ENCODE results near the gene HNRNPR. TPM values are rescaled to one million over a fixed set of nuclear protein-coding genes. Genes with fewer than 3 reads are reported as not detected.
A peak's percentile ranks its signal among the peaks of the same experiment; 100 is the strongest.

Gene HNRNPR
- total RNA-seq (10 to 100 TPM; 59.3 to 72.1 (median 62.8) TPM), polyA plus RNA-seq (10 to 100 TPM; 62.9 to 89.2 (median 70.3) TPM)

GRCh38 chr1:23344111-23344986, at the start of gene HNRNPR:
HNRNPR (minus strand) TSS chr1:23344284; CDS start chr1:23341008, 3,276 bp downstream.
- H3K4me1 ChIP-seq: peaks cover 0 to 48% (median 44%) of the 10 kb centered on the region in 4 donors

GRCh38 chr1:23393706-23394105, 49.6 kb upstream of the HNRNPR start:
- peak in 2 of 4 donors; percentile 17 to 40 for TF ChIP-seq POLR2AphosphoS5 (IDR thresholded peaks at IDR 0.05)
- TF ChIP-seq EP300 (IDR thresholded peaks at IDR 0.05): no peak
- TF ChIP-seq CTCF (IDR thresholded peaks at IDR 0.05): no peak
- TF ChIP-seq POLR2A (IDR thresholded peaks at IDR 0.05): no peak
- intact Hi-C loops (cut with DNase I): no loop called here
- peak overlapping the region; percentile 73 to 87 (median 77) for H3K27ac ChIP-seq
- peaks cover 0 to 33% (median 27%) of the 10 kb centered on the region in 4 donors for H3K4me1 ChIP-seq
- WGBS, 2 donors: 90 to 92% methylated on average over 15 of the region's 15 CpGs
- peaks cover 0 to 12% (median 4%) of the 10 kb centered on the region in 4 donors for H3K36me3 ChIP-seq
- H3K9me3 ChIP-seq: no peaks in the 10 kb centered on the region
- peak; percentile 89 for DNase-seq
- H3K27me3 ChIP-seq: no peaks in the 10 kb centered on the region
- no peak overlapping the region for H3K4me3 ChIP-seq

More at GRCh38 chr1:23344111-23344986, at the start of gene HNRNPR:
- H3K27me3 ChIP-seq: no peaks in the 10 kb centered on the region
- DNase-seq: peak; percentile 100
- 0% methylated on average over 87 of the region's 87 CpGs for WGBS, 2 donors
- no peak for TF ChIP-seq CTCF (IDR thresholded peaks at IDR 0.05)
- TF ChIP-seq POLR2A (IDR thresholded peaks at IDR 0.05): peak; percentile 83
- no peak for TF ChIP-seq EP300 (IDR thresholded peaks at IDR 0.05)
- TF ChIP-seq POLR2AphosphoS5 (IDR thresholded peaks at IDR 0.05): peak; percentile 23 to 84 (median 76)
- intact Hi-C loops (cut with DNase I): loop anchor here (1.0 to 2.0 kb wide), 3 partner anchors 24 to 78 kb away; no protein-coding TSS in a partner anchor
- no peaks in the 10 kb centered on the region for H3K9me3 ChIP-seq
- H3K27ac ChIP-seq: peak within 1 kb of the TSS; percentile 91 to 99 (median 98)
- no peaks in the 10 kb centered on the region for H3K36me3 ChIP-seq
- H3K4me3 ChIP-seq: peak within 1 kb of the TSS; percentile 68 to 92 (median 84)

- TF ChIP-seq POLR2A (IDR thresholded peaks at IDR 0.05): no peak
- no peak for TF ChIP-seq EP300 (IDR thresholded peaks at IDR 0.05)
- TF ChIP-seq CTCF (IDR thresholded peaks at IDR 0.05): no peak
- TF ChIP-seq POLR2AphosphoS5 (IDR thresholded peaks at IDR 0.05): no peak
- Histone ChIP-seq H3K27ac (peak overlapping the region in 1 of 4 donors; percentile 87), H3K27me3 (no peaks in the 10 kb centered on the region), H3K4me3 (no peak overlapping the region), H3K36me3 (peaks cover 0 to 5% (median 1%) of the 10 kb centered on the region in 4 donors), H3K4me1 (peaks cover 0 to 33% (median 27%) of the 10 kb centered on the region in 4 donors), H3K9me3 (no peaks in the 10 kb centered on the region)
- whole genome bisulfite sequencing, 2 donors: 84 to 87% methylated on average over 2 of the region's 2 CpGs
- DNase-seq: no peak
- intact Hi-C loops (cut with DNase I): no loop called here
Measured at GRCh38 chr1:23392125-23392855, 48.2 kb upstream of the HNRNPR start.

GRCh38 chr1:23389837-23390321, 45.8 kb upstream of the HNRNPR start:
- H3K27me3 ChIP-seq: no peaks in the 10 kb centered on the region

More at GRCh38 chr1:23389837-23390321, 45.8 kb upstream of the HNRNPR start:
- Histone ChIP-seq H3K9me3 (no peaks in the 10 kb centered on the region), H3K27ac (no peak overlapping the region), H3K4me1 (peaks cover 0 to 22% (median 18%) of the 10 kb centered on the region in 4 donors), H3K36me3 (peaks cover 0 to 12% (median 2%) of the 10 kb centered on the region in 4 donors), H3K4me3 (no peak overlapping the region)
- intact Hi-C loops (cut with DNase I): no loop called here
- 71 to 81% methylated on average over 9 of the region's 9 CpGs for WGBS, 2 donors
- DNase-seq: no peak
- TF ChIP-seq CTCF (IDR thresholded peaks at IDR 0.05): no peak
- TF ChIP-seq POLR2A (IDR thresholded peaks at IDR 0.05): no peak
- no peak for TF ChIP-seq EP300 (IDR thresholded peaks at IDR 0.05)
- TF ChIP-seq POLR2AphosphoS5 (IDR thresholded peaks at IDR 0.05): no peak

Measured in sigmoid colon (tissue), 7 donors.